HG03460 (cell line): ENCODE measurements around the gene GCNT3.
"Not testable (repeated sequence)": the region's sequence is repeated elsewhere in the genome, so short reads cannot be mapped to it uniquely, and the experiment has no call there.

ENCODE experiments used
- ATAC-seq: cut with Tn5 transposase; IDR thresholded peaks from one replicate; pipeline ENCODE4 v1.9.1; 2021; ENCODE audit not compliant: unreplicated experiment

Gene GCNT3

GRCh38 chr15:59616379-59616778 lies 4.8 kb downstream of the GCNT3 start:
- ATAC-seq: no peak

DNA sequence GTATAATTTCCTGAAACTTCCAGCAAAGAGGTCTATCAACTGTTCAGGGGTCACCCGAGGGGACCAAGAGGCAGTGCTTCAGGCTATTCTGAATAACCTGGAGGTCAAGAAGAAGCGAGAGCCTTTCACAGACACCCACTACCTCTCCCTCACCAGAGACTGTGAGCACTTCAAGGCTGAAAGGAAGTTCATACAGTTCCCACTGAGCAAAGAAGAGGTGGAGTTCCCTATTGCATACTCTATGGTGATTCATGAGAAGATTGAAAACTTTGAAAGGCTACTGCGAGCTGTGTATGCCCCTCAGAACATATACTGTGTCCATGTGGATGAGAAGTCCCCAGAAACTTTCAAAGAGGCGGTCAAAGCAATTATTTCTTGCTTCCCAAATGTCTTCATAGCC lies 6.8 kb downstream of the GCNT3 start:
- ATAC-seq: no peak

- ATAC-seq: no peak
These were observed 10.7 kb downstream of the GCNT3 start for GRCh38 chr15:59622289-59622688.

GRCh38 chr15:59632714-59633113 lies 21.1 kb downstream of the GCNT3 start:
- ATAC-seq: no peak

- no peak for ATAC-seq
These were observed 24.6 kb downstream of the GCNT3 start for GRCh38 chr15:59636184-59636583.

GRCh38 chr15:59637507-59637906 lies 25.9 kb downstream of the GCNT3 start:
- ATAC-seq: not testable (repeated sequence)

DNA sequence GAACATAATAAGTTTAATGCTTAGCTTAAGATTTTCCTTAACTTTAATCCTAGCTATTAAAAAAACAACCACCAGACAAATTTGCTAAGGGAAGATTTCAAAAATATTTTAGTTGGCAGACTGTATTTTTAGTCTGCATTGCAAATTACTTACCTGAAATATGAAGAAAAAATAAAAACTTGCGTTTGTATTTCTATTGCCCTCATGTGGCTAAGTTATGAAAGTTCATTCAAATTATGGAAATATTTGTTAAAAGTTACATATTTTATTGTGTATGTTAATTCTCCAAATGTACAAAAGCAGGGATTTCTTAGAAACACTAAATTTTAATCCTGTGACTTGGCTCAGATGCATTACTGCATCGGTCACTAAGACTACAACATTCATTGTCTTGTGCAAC lies 30.8 kb downstream of the GCNT3 start:
- ATAC-seq: no peak

DNA sequence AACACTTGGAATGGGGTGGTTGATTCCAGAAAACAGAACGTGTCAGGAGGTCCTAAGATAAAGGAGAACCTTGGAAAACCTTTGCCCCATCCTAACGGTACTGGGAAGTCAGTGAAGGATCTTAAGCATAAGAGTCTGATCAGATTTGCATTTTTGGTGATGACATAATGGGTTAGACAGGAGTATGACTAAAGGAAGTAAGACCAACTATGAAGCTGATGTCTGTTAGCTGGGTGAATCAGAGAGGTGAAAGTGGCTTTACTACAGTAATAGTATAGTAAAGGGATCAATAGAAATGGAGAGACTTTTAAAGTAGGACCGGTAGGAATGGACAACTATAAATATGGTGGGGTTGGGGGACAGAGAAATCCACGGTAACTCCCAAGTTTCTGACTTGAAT lies 33.2 kb downstream of the GCNT3 start:
- ATAC-seq: no peak

DNA sequence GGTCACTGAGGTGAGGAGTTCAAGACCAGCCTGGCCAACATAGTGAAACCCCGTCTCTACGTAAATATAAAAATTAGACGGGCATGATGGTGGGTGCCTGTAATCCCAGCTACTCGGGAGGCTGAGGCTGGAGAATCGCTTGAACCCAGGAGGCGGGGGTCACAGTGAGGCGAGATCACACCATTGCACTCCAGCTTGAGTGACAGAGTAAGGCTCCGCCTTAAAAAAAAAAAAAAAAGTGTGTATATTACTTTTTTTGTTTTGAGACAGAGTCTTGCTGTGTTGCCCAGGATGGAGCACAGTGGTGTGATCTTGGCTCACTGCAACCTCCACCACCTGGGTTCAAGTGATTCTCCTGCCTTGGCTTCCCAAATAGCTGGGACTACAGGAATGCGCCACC lies 34.2 kb downstream of the GCNT3 start:
- ATAC-seq: not testable (repeated sequence)

- ATAC-seq: no peak
These were observed 34.7 kb downstream of the GCNT3 start for GRCh38 chr15:59646277-59646676.

GRCh38 chr15:59647085-59647484 lies 35.5 kb downstream of the GCNT3 start:
- ATAC-seq: no peak

- ATAC-seq: no peak
These were observed 38.0 kb downstream of the GCNT3 start for GRCh38 chr15:59649603-59650002.

DNA sequence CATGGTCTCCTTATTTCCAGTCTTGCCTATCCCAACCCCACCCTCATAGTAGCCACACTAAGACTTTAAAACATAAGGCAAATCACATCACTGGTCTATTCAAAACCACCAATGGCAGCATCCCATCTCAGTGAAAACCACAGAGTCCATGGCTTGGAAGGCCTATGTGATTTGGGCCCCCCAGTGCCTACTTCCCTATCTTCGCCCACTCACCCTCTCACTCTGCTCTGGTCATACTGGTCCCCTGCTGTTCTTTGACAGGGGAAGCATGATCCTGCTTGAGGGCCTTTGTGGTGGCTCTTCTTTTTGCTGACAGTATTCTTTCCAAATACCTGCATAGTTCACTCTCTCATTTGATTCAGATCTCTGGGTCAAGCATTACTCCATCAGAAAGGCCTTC lies 42.5 kb downstream of the GCNT3 start:
- ATAC-seq: no peak

DNA sequence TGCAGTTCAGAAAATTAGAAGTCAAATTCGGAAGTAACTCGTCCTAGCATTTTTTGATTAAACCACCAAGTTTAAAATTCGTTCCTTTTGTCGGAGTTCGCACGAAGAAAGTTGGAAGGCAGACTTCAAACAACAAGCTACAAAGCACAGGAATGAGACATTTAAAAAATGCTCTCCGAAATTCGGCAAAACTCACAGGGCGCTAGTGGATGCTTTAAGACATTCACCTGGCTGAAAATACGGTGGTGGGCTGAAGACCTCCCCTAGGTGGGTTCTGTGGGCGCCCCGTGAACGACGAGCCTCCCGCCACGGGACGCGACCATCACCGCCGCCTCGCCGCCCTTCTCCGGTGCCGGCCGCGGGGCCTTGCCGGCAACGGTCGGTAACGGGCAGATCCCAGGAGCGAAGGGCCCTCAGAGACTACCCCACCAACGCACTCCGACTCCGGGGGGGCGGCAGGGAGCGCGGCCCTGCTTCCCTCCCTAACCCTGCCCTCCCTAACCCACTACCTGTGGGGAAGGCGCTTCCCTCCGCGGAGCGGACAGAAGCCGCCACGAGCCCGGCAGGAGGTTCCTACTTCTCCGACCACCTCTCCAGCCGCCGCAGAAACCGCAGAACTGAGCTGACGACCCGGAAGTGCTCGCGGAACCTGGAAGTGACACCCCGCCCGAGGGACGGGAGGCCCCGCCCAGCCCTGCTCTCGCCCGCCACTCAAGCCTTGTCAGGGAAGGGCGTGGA lies 45.5 kb downstream of the GCNT3 start, which contains the start of gene GTF2A2:
Gene GTF2A2, minus strand, starts transcription at position 619 of the 738 bp plus-strand sequence. CDS start 5,238 bp downstream, outside the sequence.
- ATAC-seq: peak; percentile 98

GRCh38 chr15:59657635-59658125 lies 46.1 kb downstream of the GCNT3 start:
- peak; percentile 6 for ATAC-seq

GRCh38 chr15:59659366-59659765 lies 47.8 kb downstream of the GCNT3 start:
- ATAC-seq: no peak

- no peak for ATAC-seq
These were observed 50.7 kb downstream of the GCNT3 start for GRCh38 chr15:59662260-59662659.

DNA sequence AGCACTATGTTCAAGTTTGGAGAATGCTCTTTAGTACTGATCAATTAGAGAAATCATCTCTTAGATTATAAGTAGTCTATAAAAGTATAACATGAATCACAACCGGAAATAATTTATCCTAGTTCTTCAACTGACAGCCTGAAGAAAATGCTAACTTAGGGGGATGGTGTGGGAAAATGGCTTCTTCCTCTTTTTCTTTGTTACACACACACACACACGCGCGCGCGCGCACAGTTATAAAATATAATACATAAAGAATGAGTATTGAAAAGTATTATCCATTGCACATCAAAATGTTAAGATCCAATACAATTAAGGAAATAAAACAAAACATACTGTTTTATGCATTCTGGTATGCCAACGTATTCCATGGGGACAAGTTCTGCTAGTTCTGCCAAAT lies 57.0 kb downstream of the GCNT3 start:
- no peak for ATAC-seq
